HL-60 (cell line): ENCODE results near the gene GNPTAB.

ENCODE experiments used
- DNase-seq, 2 experiments: peaks; one replicate each; pipeline ENCODE4 v3.0.0-alpha.2; 2010 to 2020; ENCODE audit warnings: low read depth in 1 of 2, low spot score in 1 of 2
- H3K27ac ChIP-seq: fragments of 250-450 bp; sonication (Bioruptor Pico); replicated peaks from 2 replicates; pipeline ENCODE4 v1.5.1; 2020; ENCODE audit warnings: mild to moderate bottlenecking, moderate library complexity
- H3K27me3 ChIP-seq: fragments of 250-450 bp; sonication (Bioruptor Pico); 2 replicates; pipeline ENCODE4 v1.5.1; 2021; ENCODE audit warnings: mild to moderate bottlenecking, moderate library complexity; ENCODE audit not compliant: insufficient read depth, poor library complexity, severe bottlenecking
- H3K4me3 ChIP-seq: replicated peaks from 2 replicates; pipeline ENCODE4 v1.5.1; 2011; ENCODE audit warnings: mild to moderate bottlenecking, control low read depth, low read length; ENCODE audit not compliant: insufficient read depth
- GABPA ChIP-seq: IDR thresholded peaks from 2 replicates; pipeline ENCODE4 v1.6.1; 2012; ENCODE audit warnings: low read depth
- POLR2AphosphoS5 ChIP-seq: IDR thresholded peaks from 2 replicates; pipeline ENCODE4 v1.6.1; 2012; ENCODE audit warnings: low read depth
- REST ChIP-seq: IDR thresholded peaks from 2 replicates; pipeline ENCODE4 v1.6.1; 2012; ENCODE audit warnings: low read depth; ENCODE audit not compliant: insufficient replicate concordance
- SPI1 ChIP-seq: IDR thresholded peaks from 2 replicates; pipeline ENCODE4 v1.6.1; 2012; ENCODE audit warnings: low read depth, mild to moderate bottlenecking, borderline replicate concordance
- TF ChIP-seq, protein P1 (sequence below): IDR thresholded peaks from one replicate; pipeline ENCODE4 v1.5.1; 2011; ENCODE audit warnings: low read length, control low read depth, inconsistent platforms; ENCODE audit not compliant: insufficient read depth

GNPTAB gene

DNA sequence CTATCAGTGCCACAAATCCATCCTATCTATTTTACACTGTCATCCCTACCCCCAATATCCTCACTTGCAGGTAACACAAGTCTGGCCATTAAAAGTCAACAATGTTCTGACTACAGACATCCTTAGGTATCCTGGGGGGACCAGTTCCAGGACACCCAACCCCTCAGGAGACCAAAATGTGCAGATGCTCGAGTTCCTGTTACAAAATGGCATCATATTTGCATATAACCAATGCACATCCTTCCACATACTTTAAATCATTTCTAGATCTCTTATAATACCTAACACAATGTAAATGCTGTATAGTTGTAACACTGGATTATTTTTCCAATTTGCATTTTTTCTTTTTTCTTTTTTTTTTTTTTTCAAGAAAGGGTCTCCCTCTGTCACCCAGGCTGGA lies 98.4 kb downstream of the GNPTAB start:
- no peaks in the 10 kb centered on the region for H3K27me3 ChIP-seq
- DNase-seq, result no peak
- no peak overlapping the region for H3K4me3 ChIP-seq
- H3K27ac ChIP-seq, result no peak overlapping the region
- TF ChIP-seq POLR2AphosphoS5 (no peak), GABPA (no peak), REST (no peak), SPI1 (no peak)
- TF ChIP-seq, protein P1, sequence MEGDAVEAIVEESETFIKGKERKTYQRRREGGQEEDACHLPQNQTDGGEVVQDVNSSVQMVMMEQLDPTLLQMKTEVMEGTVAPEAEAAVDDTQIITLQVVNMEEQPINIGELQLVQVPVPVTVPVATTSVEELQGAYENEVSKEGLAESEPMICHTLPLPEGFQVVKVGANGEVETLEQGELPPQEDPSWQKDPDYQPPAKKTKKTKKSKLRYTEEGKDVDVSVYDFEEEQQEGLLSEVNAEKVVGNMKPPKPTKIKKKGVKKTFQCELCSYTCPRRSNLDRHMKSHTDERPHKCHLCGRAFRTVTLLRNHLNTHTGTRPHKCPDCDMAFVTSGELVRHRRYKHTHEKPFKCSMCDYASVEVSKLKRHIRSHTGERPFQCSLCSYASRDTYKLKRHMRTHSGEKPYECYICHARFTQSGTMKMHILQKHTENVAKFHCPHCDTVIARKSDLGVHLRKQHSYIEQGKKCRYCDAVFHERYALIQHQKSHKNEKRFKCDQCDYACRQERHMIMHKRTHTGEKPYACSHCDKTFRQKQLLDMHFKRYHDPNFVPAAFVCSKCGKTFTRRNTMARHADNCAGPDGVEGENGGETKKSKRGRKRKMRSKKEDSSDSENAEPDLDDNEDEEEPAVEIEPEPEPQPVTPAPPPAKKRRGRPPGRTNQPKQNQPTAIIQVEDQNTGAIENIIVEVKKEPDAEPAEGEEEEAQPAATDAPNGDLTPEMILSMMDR, result no peak

DNA sequence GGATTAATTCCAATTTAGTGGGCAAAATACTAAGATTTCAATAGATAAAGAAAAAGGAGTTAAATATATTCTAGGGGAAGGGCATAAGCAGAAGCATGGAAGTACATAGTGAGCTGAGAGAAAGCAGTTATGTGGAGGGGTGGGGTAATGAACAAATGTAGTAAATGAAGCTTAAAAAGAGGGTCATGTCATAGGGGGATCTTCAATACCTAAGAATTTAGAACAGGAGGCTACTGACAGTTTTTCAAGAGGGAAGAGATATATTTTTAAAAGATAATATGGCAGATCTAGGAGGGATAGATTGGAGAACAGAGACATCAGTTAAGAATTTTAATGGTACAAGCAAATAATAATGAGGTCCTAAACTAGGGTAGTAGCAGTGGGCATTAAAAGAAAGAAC lies 100.9 kb downstream of the GNPTAB start:
- Histone ChIP-seq H3K27me3 (no peaks in the 10 kb centered on the region), H3K4me3 (no peak overlapping the region), H3K27ac (no peak overlapping the region)
- TF ChIP-seq POLR2AphosphoS5 (no peak), REST (no peak), GABPA (no peak), SPI1 (no peak)
- TF ChIP-seq, protein P1, result no peak
- DNase-seq, result no peak

GRCh38 chr12:101727098-101727497 lies 103.7 kb downstream of the GNPTAB start:
- H3K4me3 ChIP-seq, result no peak overlapping the region
- no peaks in the 10 kb centered on the region for H3K27me3 ChIP-seq
- TF ChIP-seq SPI1 (no peak), POLR2AphosphoS5 (no peak), GABPA (no peak), REST (no peak)
- TF ChIP-seq, protein P1, result no peak
- no peak for DNase-seq
- no peak overlapping the region for H3K27ac ChIP-seq
